Measurements from ENCODE around the gene TMEM87A.

DNA sequence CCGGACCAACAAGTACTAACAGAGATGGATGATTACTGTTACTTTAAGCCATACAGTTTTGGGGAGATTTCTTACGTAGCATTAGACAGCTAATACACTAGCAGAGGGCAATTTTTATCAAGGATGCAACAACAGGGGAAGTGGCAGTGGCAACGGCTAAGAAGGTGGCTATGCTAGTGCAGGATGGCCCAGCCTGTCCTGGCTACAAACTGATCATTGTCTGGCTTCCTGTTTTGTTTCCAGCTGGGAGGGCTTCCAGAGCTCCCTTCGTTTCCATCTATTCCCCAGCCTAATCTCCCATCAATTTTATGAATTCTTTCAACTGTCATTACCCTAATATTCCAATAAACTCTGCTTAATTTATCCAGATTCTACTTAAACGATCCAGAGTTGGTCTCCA, 100.8 kb downstream of the TMEM87A start:
- TF ChIP-seq CTCF (conservative IDR thresholded peaks at IDR 0.05): no peak
- TF ChIP-seq ZFX (IDR thresholded peaks at IDR 0.05): no peak

All from C4-2B (cell line).